Trophoblast cell (in vitro differentiated cells and primary cell): ENCODE data around the gene MAPK4.
A peak's percentile ranks its signal among the peaks of the same experiment; 100 is the strongest.

ENCODE experiments used
- DNase-seq, 2 donors: peaks; one replicate each; pipeline ENCODE4 v3.0.0-alpha.2; 2016
- H2AFZ ChIP-seq: 2 replicates; pipeline ENCODE4 v1.6.1; 2013; ENCODE audit warnings: low read length, moderate library complexity, mild to moderate bottlenecking; ENCODE audit not compliant: insufficient read depth, poor library complexity
- H2AK5ac ChIP-seq: 2 replicates; pipeline ENCODE4 v1.6.1; 2013; ENCODE audit warnings: mild to moderate bottlenecking, low read length
- H2BK120ac ChIP-seq: 2 replicates; pipeline ENCODE4 v1.6.1; 2013; ENCODE audit warnings: low read length, mild to moderate bottlenecking, moderate library complexity; ENCODE audit not compliant: insufficient read depth, poor library complexity
- H2BK12ac ChIP-seq: 2 replicates; pipeline ENCODE4 v1.6.1; 2013; ENCODE audit warnings: mild to moderate bottlenecking, low read length, moderate library complexity
- H2BK5ac ChIP-seq: 2 replicates; pipeline ENCODE4 v1.6.1; 2013; ENCODE audit warnings: low read length, low read depth, moderate library complexity, mild to moderate bottlenecking; ENCODE audit not compliant: poor library complexity
- H3K14ac ChIP-seq: 2 replicates; pipeline ENCODE4 v1.6.1; 2013; ENCODE audit warnings: mild to moderate bottlenecking, low read length
- H3K18ac ChIP-seq: 2 replicates; pipeline ENCODE4 v1.6.1; 2013; ENCODE audit warnings: mild to moderate bottlenecking, low read length
- H3K23ac ChIP-seq: 2 replicates; pipeline ENCODE4 v1.6.1; 2013; ENCODE audit warnings: low read length
- H3K27ac ChIP-seq: 2 replicates; pipeline ENCODE4 v1.5.1; 2013; ENCODE audit warnings: low read depth, mild to moderate bottlenecking, inconsistent platforms, low read length, moderate library complexity
- H3K27me3 ChIP-seq: 2 replicates; pipeline ENCODE4 v1.6.1; 2013; ENCODE audit warnings: inconsistent platforms, mild to moderate bottlenecking, low read length, moderate library complexity; ENCODE audit not compliant: insufficient read depth
- H3K36me3 ChIP-seq, 2 experiments: 1 replicate in 1 of 2; 2 replicates in 1 of 2; pipeline ENCODE4 v1.6.1; 2013; ENCODE audit warnings: low read length in 2 of 2, mild to moderate bottlenecking in 2 of 2, moderate library complexity in 1 of 2; ENCODE audit not compliant: insufficient read depth in 2 of 2, control insufficient read depth in 1 of 2
- H3K4ac ChIP-seq: 2 replicates; pipeline ENCODE4 v1.6.1; 2013; ENCODE audit warnings: low read depth, mild to moderate bottlenecking, low read length, moderate library complexity
- H3K4me1 ChIP-seq, 2 experiments: 1 replicate in 1 of 2; 2 replicates in 1 of 2; pipeline ENCODE4 v1.6.1; 2013; ENCODE audit warnings: low read length in 2 of 2, mild to moderate bottlenecking in 2 of 2, moderate library complexity in 1 of 2; ENCODE audit not compliant: insufficient read depth in 2 of 2, control insufficient read depth in 1 of 2
- H3K4me2 ChIP-seq: 2 replicates; pipeline ENCODE4 v1.6.1; 2013; ENCODE audit warnings: inconsistent platforms, mild to moderate bottlenecking, low read length, moderate library complexity
- H3K4me3 ChIP-seq: 2 replicates; pipeline ENCODE4 v1.5.1; 2013; ENCODE audit warnings: mild to moderate bottlenecking, low read depth, low read length, inconsistent platforms
- H3K79me1 ChIP-seq: one replicate; pipeline ENCODE4 v1.6.1; 2013; ENCODE audit warnings: low read length
- H3K79me2 ChIP-seq: 2 replicates; pipeline ENCODE4 v1.6.1; 2013; ENCODE audit warnings: low read length, mild to moderate bottlenecking; ENCODE audit not compliant: control insufficient read depth, insufficient read depth, poor library complexity
- H3K9ac ChIP-seq: 2 replicates; pipeline ENCODE4 v1.6.1; 2013; ENCODE audit warnings: mild to moderate bottlenecking, low read length
- H3K9me3 ChIP-seq: 2 replicates; pipeline ENCODE4 v1.6.1; 2013; ENCODE audit warnings: low read depth, mild to moderate bottlenecking, control low read depth, inconsistent platforms, low read length; ENCODE audit not compliant: insufficient read depth
- H4K12ac ChIP-seq: 2 replicates; pipeline ENCODE4 v1.6.1; 2013; ENCODE audit warnings: low read depth, mild to moderate bottlenecking, low read length, moderate library complexity
- H4K8ac ChIP-seq: 2 replicates; pipeline ENCODE4 v1.6.1; 2013; ENCODE audit warnings: low read depth, mild to moderate bottlenecking, low read length, moderate library complexity
- H4K91ac ChIP-seq: one replicate; pipeline ENCODE4 v1.6.1; 2013; ENCODE audit warnings: low read depth, mild to moderate bottlenecking, low read length, moderate library complexity
- WGBS: extraction: QIAGEN DNeasy Blood & Tissue Kit; methylation state at CpG from one replicate; pipeline ENCODE4 v1.1.7; 2013; ENCODE audit warnings: missing lambda C conversion rate; ENCODE audit not compliant: insufficient read length, insufficient coverage; ENCODE audit errors: extremely low coverage; 5-methylcytosine and 5-hydroxymethylcytosine counted together

Gene MAPK4

GRCh38 chr18:50711386-50711785 is 151.5 kb downstream of the MAPK4 start:
- Histone ChIP-seq H3K27ac (no peak overlapping the region), H3K14ac (no peak overlapping the region), H4K8ac (no peak overlapping the region), H4K91ac (no peak overlapping the region), H3K9me3 (peaks cover 2% of the 10 kb centered on the region), H3K4me3 (peak overlapping the region; percentile 42), H3K27me3 (no peaks in the 10 kb centered on the region), H2BK12ac (no peak overlapping the region), H3K4me1 (no peaks in the 10 kb centered on the region), H3K79me1 (no peaks in the 10 kb centered on the region), H3K18ac (no peak overlapping the region), H3K4me2 (no peak overlapping the region), H2AFZ (no peak overlapping the region), H2BK120ac (no peak overlapping the region), H2AK5ac (no peak overlapping the region), H4K12ac (no peak overlapping the region), H3K36me3 (no peaks in the 10 kb centered on the region), H3K79me2 (no peaks in the 10 kb centered on the region), H3K9ac (no peak overlapping the region), H3K23ac (no peak overlapping the region), H3K4ac (no peak overlapping the region), H2BK5ac (no peak overlapping the region)
- no peak for DNase-seq
- WGBS: no CpG with 5 or more reads among the region's 5 CpGs

- H3K9me3 ChIP-seq: peaks cover 2% of the 10 kb centered on the region
- H4K8ac ChIP-seq: no peak overlapping the region
- H3K4me1 ChIP-seq: peaks cover 0 to 2% of the 10 kb centered on the region in 2 experiments
- H3K79me2 ChIP-seq: no peaks in the 10 kb centered on the region
- DNase-seq: peak in 1 of 2 donors; percentile 20
- no peak overlapping the region for H3K9ac ChIP-seq
- H3K79me1 ChIP-seq: no peaks in the 10 kb centered on the region
- no peak overlapping the region for H3K4me2 ChIP-seq
- no peak overlapping the region for H3K23ac ChIP-seq
- no peak overlapping the region for H3K4me3 ChIP-seq
- H2BK120ac ChIP-seq: no peak overlapping the region
- no peak overlapping the region for H3K4ac ChIP-seq
- no peak overlapping the region for H4K12ac ChIP-seq
- H3K14ac ChIP-seq: no peak overlapping the region
- H3K36me3 ChIP-seq: no peaks in the 10 kb centered on the region
- no peak overlapping the region for H2BK5ac ChIP-seq
- no peak overlapping the region for H2AFZ ChIP-seq
- H2AK5ac ChIP-seq: no peak overlapping the region
- no peak overlapping the region for H3K18ac ChIP-seq
- no peak overlapping the region for H3K27ac ChIP-seq
- no CpG with 5 or more reads among the region's 7 CpGs for WGBS
- no peak overlapping the region for H2BK12ac ChIP-seq
- no peaks in the 10 kb centered on the region for H3K27me3 ChIP-seq
- H4K91ac ChIP-seq: no peak overlapping the region
Observed at GRCh38 chr18:50715919-50716318, 156.0 kb downstream of the MAPK4 start.

DNA sequence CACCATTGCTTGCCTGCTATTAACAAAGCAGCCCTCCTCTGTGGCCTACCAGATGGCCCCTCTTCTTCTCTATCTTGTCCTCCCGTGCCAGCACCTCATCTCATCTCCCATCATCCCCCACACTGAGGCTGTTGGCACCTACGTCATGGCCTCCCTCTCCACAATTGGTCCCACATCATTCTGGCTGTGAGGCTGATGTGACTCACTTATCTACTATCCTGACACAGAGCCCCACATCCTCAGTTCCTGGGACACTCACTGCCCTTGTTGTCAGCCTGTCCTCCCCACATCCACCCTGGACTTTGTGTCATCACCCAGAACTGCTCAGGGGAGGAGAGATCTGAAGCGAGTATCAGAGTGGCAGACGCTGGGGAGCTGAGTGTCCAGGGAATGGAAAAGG is 157.0 kb downstream of the MAPK4 start:
- WGBS: no CpG with 5 or more reads among the region's 4 CpGs
- H3K27me3 ChIP-seq: no peaks in the 10 kb centered on the region
- no peak for DNase-seq

GRCh38 chr18:50717563-50717962 is 157.7 kb downstream of the MAPK4 start:
- Histone ChIP-seq H3K4me2 (no peak overlapping the region), H2AK5ac (no peak overlapping the region), H3K4me3 (no peak overlapping the region), H3K4me1 (peaks cover 0 to 2% of the 10 kb centered on the region in 2 experiments), H2BK12ac (no peak overlapping the region), H4K91ac (no peak overlapping the region), H3K4ac (no peak overlapping the region), H3K14ac (no peak overlapping the region), H3K27ac (no peak overlapping the region), H3K79me2 (no peaks in the 10 kb centered on the region), H2BK120ac (no peak overlapping the region), H3K27me3 (no peaks in the 10 kb centered on the region), H3K36me3 (no peaks in the 10 kb centered on the region), H3K18ac (no peak overlapping the region), H3K9ac (no peak overlapping the region), H4K8ac (no peak overlapping the region), H2BK5ac (no peak overlapping the region), H2AFZ (no peak overlapping the region), H3K79me1 (no peaks in the 10 kb centered on the region), H3K23ac (no peak overlapping the region), H4K12ac (no peak overlapping the region), H3K9me3 (peaks cover 3% of the 10 kb centered on the region)
- DNase-seq: no peak
- no CpG with 5 or more reads among the region's 2 CpGs for WGBS

More for the DNA sequence above, 157.0 kb downstream of the MAPK4 start:
- no peaks in the 10 kb centered on the region for H3K79me1 ChIP-seq
- H3K9me3 ChIP-seq: peaks cover 3% of the 10 kb centered on the region
- no peak overlapping the region for H2AFZ ChIP-seq
- no peak overlapping the region for H3K4me3 ChIP-seq
- H4K8ac ChIP-seq: no peak overlapping the region
- no peaks in the 10 kb centered on the region for H3K79me2 ChIP-seq
- peaks cover 0 to 2% of the 10 kb centered on the region in 2 experiments for H3K4me1 ChIP-seq
- H3K4me2 ChIP-seq: no peak overlapping the region
- H3K27ac ChIP-seq: no peak overlapping the region
- H2BK12ac ChIP-seq: no peak overlapping the region
- H2BK5ac ChIP-seq: no peak overlapping the region
- H3K4ac ChIP-seq: no peak overlapping the region
- H3K36me3 ChIP-seq: no peaks in the 10 kb centered on the region
- H2AK5ac ChIP-seq: no peak overlapping the region
- H3K14ac ChIP-seq: no peak overlapping the region
- H3K23ac ChIP-seq: no peak overlapping the region
- no peak overlapping the region for H3K18ac ChIP-seq
- H4K12ac ChIP-seq: no peak overlapping the region
- H2BK120ac ChIP-seq: no peak overlapping the region
- no peak overlapping the region for H4K91ac ChIP-seq
- no peak overlapping the region for H3K9ac ChIP-seq
